Erythroblast (primary cell): ENCODE results near the gene ZNF496.

ENCODE experiments used
- GATA1 ChIP-seq: IDR thresholded peaks from 2 replicates; pipeline ENCODE4 v1.6.1; 2011; ENCODE audit warnings: low read depth, mild to moderate bottlenecking, control low read depth, low read length, moderate library complexity
- POLR2A ChIP-seq: IDR thresholded peaks from 2 replicates; pipeline ENCODE4 v1.6.1; 2011; ENCODE audit warnings: mild to moderate bottlenecking, low read length

DNA sequence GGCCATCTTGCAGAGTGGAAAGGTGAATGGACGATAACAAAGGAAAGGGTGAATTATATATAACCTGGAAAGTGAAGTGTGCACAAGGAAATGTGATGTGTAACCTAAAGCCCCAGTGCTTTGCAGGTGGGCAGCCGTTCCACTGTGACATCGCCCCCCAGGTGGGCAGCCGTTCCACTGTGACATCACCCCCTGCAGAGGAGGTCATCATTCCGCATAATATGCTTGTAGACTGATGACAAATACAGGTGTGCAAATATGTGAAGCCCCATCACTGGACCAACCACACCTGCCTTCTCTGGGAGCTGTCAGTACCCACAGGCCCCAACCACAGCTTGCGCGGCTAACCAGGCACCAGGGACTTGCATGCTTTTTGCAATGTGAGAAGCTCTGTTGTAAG, 4.7 kb upstream of the ZNF496 start:
- TF ChIP-seq POLR2A (no peak), GATA1 (no peak)
